Measurements from ENCODE around the gene RTL5. TPM values are rescaled to one million over a fixed set of nuclear protein-coding genes. Genes with fewer than 3 reads are reported as not detected.

RTL5 gene
- total and polyA plus RNA-seq, 7 donors: 0.46 to 7.5 (median 2.7) TPM

DNA sequence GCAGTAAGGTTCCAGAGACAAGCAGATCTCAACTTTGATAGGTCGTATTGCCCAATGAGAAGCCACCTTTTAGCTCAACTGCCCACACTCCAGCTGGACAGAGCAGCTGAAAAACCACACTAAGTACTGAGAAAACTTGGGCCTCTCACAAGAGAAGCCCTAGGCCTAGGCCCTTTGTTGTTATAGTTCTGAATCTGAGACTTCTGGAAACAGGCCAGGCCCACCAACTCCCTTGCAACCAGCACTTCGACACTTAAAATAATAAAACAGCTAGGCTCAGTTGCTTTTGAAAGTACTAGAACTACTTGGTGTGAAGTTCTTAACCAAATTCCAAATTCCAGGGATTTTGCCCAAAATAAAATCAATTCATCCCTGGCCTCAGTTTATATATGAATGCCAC is 13.5 kb upstream of the RTL5 start:
- intact Hi-C loops (cut with DNase I): no loop called here
- Histone ChIP-seq H3K36me3 (peaks cover 0 to 7% (median 2%) of the 10 kb centered on the region in 4 donors), H3K4me1 (peaks cover 0 to 10% (median 0%) of the 10 kb centered on the region in 4 donors), H3K9me3 (no peaks in the 10 kb centered on the region), H3K27ac (no peak overlapping the region), H3K4me3 (no peak overlapping the region), H3K27me3 (no peaks in the 10 kb centered on the region)
- WGBS, 2 donors: 44 to 45% methylated on average over 2 of the region's 2 CpGs
- no peak for DNase-seq
- no peak for TF ChIP-seq EP300 (IDR thresholded peaks at IDR 0.05)
- no peak for TF ChIP-seq POLR2AphosphoS5 (IDR thresholded peaks at IDR 0.05)
- TF ChIP-seq POLR2A (IDR thresholded peaks at IDR 0.05): no peak
- TF ChIP-seq, protein P1, sequence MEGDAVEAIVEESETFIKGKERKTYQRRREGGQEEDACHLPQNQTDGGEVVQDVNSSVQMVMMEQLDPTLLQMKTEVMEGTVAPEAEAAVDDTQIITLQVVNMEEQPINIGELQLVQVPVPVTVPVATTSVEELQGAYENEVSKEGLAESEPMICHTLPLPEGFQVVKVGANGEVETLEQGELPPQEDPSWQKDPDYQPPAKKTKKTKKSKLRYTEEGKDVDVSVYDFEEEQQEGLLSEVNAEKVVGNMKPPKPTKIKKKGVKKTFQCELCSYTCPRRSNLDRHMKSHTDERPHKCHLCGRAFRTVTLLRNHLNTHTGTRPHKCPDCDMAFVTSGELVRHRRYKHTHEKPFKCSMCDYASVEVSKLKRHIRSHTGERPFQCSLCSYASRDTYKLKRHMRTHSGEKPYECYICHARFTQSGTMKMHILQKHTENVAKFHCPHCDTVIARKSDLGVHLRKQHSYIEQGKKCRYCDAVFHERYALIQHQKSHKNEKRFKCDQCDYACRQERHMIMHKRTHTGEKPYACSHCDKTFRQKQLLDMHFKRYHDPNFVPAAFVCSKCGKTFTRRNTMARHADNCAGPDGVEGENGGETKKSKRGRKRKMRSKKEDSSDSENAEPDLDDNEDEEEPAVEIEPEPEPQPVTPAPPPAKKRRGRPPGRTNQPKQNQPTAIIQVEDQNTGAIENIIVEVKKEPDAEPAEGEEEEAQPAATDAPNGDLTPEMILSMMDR (IDR thresholded peaks at IDR 0.05): no peak

DNA sequence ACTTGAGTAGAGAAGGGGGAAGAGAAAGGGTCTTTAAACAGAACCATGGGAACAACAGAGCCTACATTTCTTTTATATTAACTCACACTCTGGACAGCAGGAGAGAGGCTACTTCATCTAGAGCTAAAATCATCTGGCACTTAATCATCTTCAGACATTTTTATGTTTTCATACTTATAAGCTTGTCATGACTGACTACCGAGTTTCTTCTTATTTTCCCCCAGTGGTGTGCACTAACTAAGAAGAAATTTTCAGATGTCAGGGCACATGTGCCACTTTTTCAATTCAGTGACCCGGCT is 11.8 kb upstream of the RTL5 start:
- DNase-seq: no peak
- intact Hi-C loops (cut with DNase I): no loop called here

DNA sequence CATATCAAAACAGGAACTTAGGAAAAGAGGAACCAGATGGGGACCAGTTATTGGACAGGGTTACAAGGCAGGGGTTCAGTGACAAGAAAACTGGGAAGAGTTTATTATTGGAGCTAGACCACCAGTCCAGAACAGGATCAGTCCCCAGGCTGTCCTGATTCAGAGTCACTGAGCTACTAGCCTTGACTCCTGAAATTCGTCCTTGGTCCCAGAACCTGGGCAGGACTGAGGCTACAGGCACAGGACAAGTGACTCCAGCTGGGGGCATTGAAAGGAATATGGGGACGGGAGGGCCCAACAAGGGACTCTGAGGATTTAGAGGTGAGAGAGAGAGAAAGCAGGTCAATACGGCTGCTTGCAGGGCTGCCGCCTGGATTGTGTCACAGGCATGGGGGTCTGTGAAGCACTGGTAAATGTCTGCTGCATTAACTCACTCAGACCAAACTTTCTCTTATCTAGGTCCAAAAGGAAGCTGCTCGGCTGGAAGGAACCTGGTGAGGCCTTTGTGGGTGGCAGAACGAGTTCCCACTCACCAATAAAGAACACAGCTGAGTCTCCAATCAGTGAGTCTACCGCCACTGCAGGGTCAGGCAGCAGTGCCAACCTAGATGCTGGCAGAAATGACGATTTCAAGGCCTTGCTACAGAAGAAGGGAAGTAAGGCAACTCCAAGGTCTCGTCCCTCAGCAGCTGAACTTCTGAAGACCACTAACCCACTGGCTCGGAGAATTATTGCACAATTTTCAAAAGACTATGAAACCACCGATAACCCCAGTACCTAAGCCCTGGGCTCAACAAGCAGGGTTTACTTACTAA is 11.3 kb upstream of the RTL5 start:
- intact Hi-C loops (cut with DNase I): no loop called here
- no peak overlapping the region for H3K4me3 ChIP-seq
- DNase-seq: no peak
- peak overlapping the region in 2 of 4 donors; percentile 19 to 50 for H3K27ac ChIP-seq
- 66 to 75% methylated on average over 11 of the region's 11 CpGs for WGBS, 2 donors
- no peaks in the 10 kb centered on the region for H3K9me3 ChIP-seq
- TF ChIP-seq POLR2AphosphoS5 (IDR thresholded peaks at IDR 0.05): no peak
- TF ChIP-seq EP300 (IDR thresholded peaks at IDR 0.05): no peak
- TF ChIP-seq, protein P1 (IDR thresholded peaks at IDR 0.05): no peak
- no peak for TF ChIP-seq POLR2A (IDR thresholded peaks at IDR 0.05)
- peaks cover 0 to 10% (median 0%) of the 10 kb centered on the region in 4 donors for H3K4me1 ChIP-seq
- no peaks in the 10 kb centered on the region for H3K27me3 ChIP-seq
- H3K36me3 ChIP-seq: peaks cover 0 to 28% (median 2%) of the 10 kb centered on the region in 4 donors

More for the DNA sequence above, 11.8 kb upstream of the RTL5 start:
- WGBS, 2 donors: 72 to 80% methylated on average over 2 of the region's 2 CpGs
- Histone ChIP-seq H3K27ac (peak overlapping the region in 2 of 4 donors; percentile 19 to 50), H3K4me1 (peaks cover 0 to 10% (median 0%) of the 10 kb centered on the region in 4 donors), H3K27me3 (no peaks in the 10 kb centered on the region), H3K4me3 (no peak overlapping the region), H3K9me3 (no peaks in the 10 kb centered on the region), H3K36me3 (peaks cover 0 to 23% (median 2%) of the 10 kb centered on the region in 4 donors)
- TF ChIP-seq POLR2A (IDR thresholded peaks at IDR 0.05) (no peak), POLR2AphosphoS5 (IDR thresholded peaks at IDR 0.05) (no peak), EP300 (IDR thresholded peaks at IDR 0.05) (no peak)
- TF ChIP-seq, protein P1 (IDR thresholded peaks at IDR 0.05): no peak

DNA sequence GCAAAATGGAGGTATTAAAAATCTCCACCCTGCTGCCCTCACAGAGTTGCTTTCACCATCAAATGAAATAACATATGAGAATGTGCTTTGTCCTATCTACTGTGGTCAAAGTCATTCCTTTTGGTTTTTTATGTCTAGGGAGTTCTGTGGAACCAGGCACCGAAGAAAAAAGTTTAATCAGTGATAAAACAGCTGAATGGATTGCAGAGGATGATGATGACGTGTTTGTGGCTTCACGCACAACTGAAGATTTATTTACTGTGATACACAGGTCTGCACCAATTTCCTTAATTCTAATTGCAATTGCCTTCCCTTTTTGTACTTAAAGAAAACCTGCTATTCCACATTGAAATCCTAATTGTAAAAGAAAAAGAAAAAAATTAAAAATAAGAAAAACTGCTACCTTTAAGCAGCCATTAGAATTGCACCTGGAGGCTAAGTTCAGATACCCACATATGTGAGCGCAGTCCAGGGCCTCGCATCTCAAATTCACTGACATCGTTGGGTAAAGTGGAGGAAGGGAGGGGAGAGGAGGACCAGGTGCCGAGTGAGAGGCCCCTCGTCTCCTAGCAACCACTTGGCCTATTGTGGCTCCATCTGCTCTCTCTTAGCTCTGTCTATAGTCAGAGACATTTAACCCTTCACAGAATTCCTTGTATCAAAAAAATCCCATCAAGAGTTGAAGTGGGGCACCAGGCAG is 10.5 kb upstream of the RTL5 start:
- Histone ChIP-seq H3K27ac (peak overlapping the region in 1 of 4 donors; percentile 50), H3K4me1 (peaks cover 0 to 10% (median 0%) of the 10 kb centered on the region in 4 donors), H3K36me3 (peaks cover 0 to 28% (median 2%) of the 10 kb centered on the region in 4 donors), H3K27me3 (no peaks in the 10 kb centered on the region), H3K9me3 (no peaks in the 10 kb centered on the region), H3K4me3 (no peak overlapping the region)
- 40 to 49% methylated on average over 8 of the region's 8 CpGs for WGBS, 2 donors
- TF ChIP-seq POLR2A (IDR thresholded peaks at IDR 0.05) (no peak), POLR2AphosphoS5 (IDR thresholded peaks at IDR 0.05) (no peak), EP300 (IDR thresholded peaks at IDR 0.05) (no peak)
- TF ChIP-seq, protein P1 (IDR thresholded peaks at IDR 0.05): no peak
- intact Hi-C loops (cut with DNase I): no loop called here
- no peak for DNase-seq

Data from sigmoid colon (tissue), 7 donors.